Neural cell (in vitro differentiated cells): ENCODE data around the gene URB1. TPM values are rescaled to one million over a fixed set of nuclear protein-coding genes. Genes with fewer than 3 reads are reported as not detected.

ENCODE experiments used
- H2AFZ ChIP-seq: fragments of 200-600, 300-800 bp; sonication (generic), shearing (Covaris generic); 2 replicates; pipeline ENCODE4 v1.6.0; 2014; ENCODE audit warnings: low read depth, mild to moderate bottlenecking, antibody characterized with exemption, low read length, moderate library complexity
- H3F3A ChIP-seq: fragments of 200-600 bp; shearing (Covaris generic); 2 replicates; pipeline ENCODE4 v1.6.1; 2016; ENCODE audit warnings: mild to moderate bottlenecking, moderate library complexity, mixed read lengths, antibody characterized with exemption, low read length; ENCODE audit not compliant: insufficient read depth, poor library complexity, severe bottlenecking
- H3K27ac ChIP-seq: fragments of 200-600, 300-800 bp; sonication (generic), shearing (Covaris generic); 2 replicates; pipeline ENCODE4 v1.5.1; 2014; ENCODE audit warnings: mild to moderate bottlenecking, low read length, moderate library complexity
- H3K27me3 ChIP-seq: fragments of 300-800, 200-600 bp; sonication (generic), shearing (Covaris generic); 2 replicates; pipeline ENCODE4 v1.6.0; 2014; ENCODE audit warnings: mild to moderate bottlenecking, low read depth, low read length, moderate library complexity; ENCODE audit not compliant: insufficient read depth
- H3K36me3 ChIP-seq: fragments of 300-800, 200-600 bp; sonication (generic), shearing (Covaris generic); 2 replicates; pipeline ENCODE4 v1.5.1; 2014; ENCODE audit warnings: mild to moderate bottlenecking, antibody characterized with exemption, low read length, moderate library complexity; ENCODE audit not compliant: insufficient read depth
- H3K4me2 ChIP-seq: fragments of 300-800, 200-600 bp; sonication (generic), shearing (Covaris generic); 2 replicates; pipeline ENCODE4 v1.6.0; 2014; ENCODE audit warnings: mild to moderate bottlenecking, low read length
- H3K4me3 ChIP-seq: fragments of 300-800, 200-600 bp; sonication (generic), shearing (Covaris generic); 2 replicates; pipeline ENCODE4 v1.5.1; 2014; ENCODE audit warnings: mild to moderate bottlenecking, low read length, moderate library complexity
- H3K79me2 ChIP-seq: fragments of 200-600 bp; shearing (Covaris generic); replicated peaks from 2 replicates; pipeline ENCODE4 v1.6.0; 2014; ENCODE audit warnings: mild to moderate bottlenecking, low read length, moderate library complexity; ENCODE audit not compliant: insufficient read depth
- H3K9ac ChIP-seq: fragments of 300-800, 200-600 bp; sonication (generic), shearing (Covaris generic); 2 replicates; pipeline ENCODE4 v1.6.1; 2016; ENCODE audit warnings: mild to moderate bottlenecking, low read length, mixed read lengths
- H3K9me2 ChIP-seq: fragments of 200-600 bp; shearing (Covaris generic); 2 replicates; pipeline ENCODE4 v1.6.1; 2016; ENCODE audit warnings: mild to moderate bottlenecking, low read length, mixed read lengths; ENCODE audit not compliant: insufficient read depth
- H3K9me3 ChIP-seq: fragments of 200-600, 300-800 bp; sonication (generic), shearing (Covaris generic); 2 replicates; pipeline ENCODE4 v1.6.1; 2016; ENCODE audit warnings: mild to moderate bottlenecking, mixed run types, low read length, moderate library complexity, mixed read lengths
- H4K20me1 ChIP-seq: fragments of 200-600 bp; shearing (Covaris generic); 2 replicates; pipeline ENCODE4 v1.6.1; 2016; ENCODE audit warnings: mild to moderate bottlenecking, mixed run types; ENCODE audit not compliant: insufficient read depth
- EP300 ChIP-seq: fragments of 450-650 bp; conservative IDR thresholded peaks from 2 replicates; pipeline ENCODE4 v1.6.1; 2014; ENCODE audit warnings: antibody characterized with exemption, mild to moderate bottlenecking, moderate library complexity; ENCODE audit not compliant: poor library complexity, severe bottlenecking
- EZH2 ChIP-seq: fragments of 200-600, 300-800 bp; shearing (Covaris generic), sonication (generic); IDR thresholded peaks from 2 replicates; pipeline ENCODE4 v1.6.1; 2014; ENCODE audit warnings: antibody characterized with exemption, low read length, borderline replicate concordance, mild to moderate bottlenecking; ENCODE audit not compliant: insufficient read depth, poor library complexity, severe bottlenecking
- MXI1 ChIP-seq: fragments of 450-650 bp; conservative IDR thresholded peaks from 2 replicates; pipeline ENCODE4 v1.6.1; 2014; ENCODE audit warnings: antibody characterized with exemption, mild to moderate bottlenecking; ENCODE audit not compliant: poor library complexity, severe bottlenecking
- POLR2AphosphoS5 ChIP-seq: IDR thresholded peaks from 2 replicates; pipeline ENCODE4 v1.6.1; 2012
- RAD21 ChIP-seq: fragments of 450-650 bp; conservative IDR thresholded peaks from 2 replicates; pipeline ENCODE4 v1.6.1; 2014; ENCODE audit warnings: antibody characterized with exemption, mild to moderate bottlenecking, moderate library complexity
- SMC3 ChIP-seq: fragments of 450-650 bp; conservative IDR thresholded peaks from 2 replicates; pipeline ENCODE4 v1.6.1; 2014; ENCODE audit warnings: antibody characterized with exemption, mild to moderate bottlenecking, moderate library complexity; ENCODE audit not compliant: poor library complexity
- TAF1 ChIP-seq: IDR thresholded peaks from 2 replicates; pipeline ENCODE4 v1.6.1; 2012; ENCODE audit warnings: low read depth
- polyA plus RNA-seq: library from polyadenylated mRNA; depleted of rRNA; stranded (reverse); fragments of >200 nt; gene quantifications from 2 replicates; pipeline ENCODE4 v1.2.3, GENCODE V29; 2014
- TF ChIP-seq, protein P1 (sequence below): IDR thresholded peaks from 2 replicates; pipeline ENCODE4 v1.6.1; 2012; ENCODE audit warnings: borderline replicate concordance
- TF ChIP-seq, protein P2 (sequence below): fragments of 450-650 bp; IDR thresholded peaks from 2 replicates; pipeline ENCODE4 v1.5.1; 2014; ENCODE audit warnings: antibody characterized with exemption, mild to moderate bottlenecking, moderate library complexity; ENCODE audit not compliant: poor library complexity, severe bottlenecking

Gene URB1
- polyA plus RNA-seq, 1 donor from 2014 or later = 4.4 TPM

GRCh38 chr21:32406405-32406804 is 13.6 kb upstream of the URB1 start:
- no peak overlapping the region for H3K4me2 ChIP-seq
- H3K36me3 ChIP-seq = no peaks in the 10 kb centered on the region
- no peak overlapping the region for H3K9ac ChIP-seq
- H3K4me3 ChIP-seq = no peak overlapping the region
- no peaks in the 10 kb centered on the region for H3K9me3 ChIP-seq
- no peak overlapping the region for H3K27ac ChIP-seq
- H3F3A ChIP-seq = no peaks in the 10 kb centered on the region
- no peak overlapping the region for H2AFZ ChIP-seq
- peaks cover 27% of the 10 kb centered on the region for H3K27me3 ChIP-seq
- no peaks in the 10 kb centered on the region for H3K9me2 ChIP-seq
- H3K79me2 ChIP-seq = no peaks in the 10 kb centered on the region
- TF ChIP-seq RAD21 = no peak
- no peak for TF ChIP-seq EZH2
- TF ChIP-seq, protein P1, sequence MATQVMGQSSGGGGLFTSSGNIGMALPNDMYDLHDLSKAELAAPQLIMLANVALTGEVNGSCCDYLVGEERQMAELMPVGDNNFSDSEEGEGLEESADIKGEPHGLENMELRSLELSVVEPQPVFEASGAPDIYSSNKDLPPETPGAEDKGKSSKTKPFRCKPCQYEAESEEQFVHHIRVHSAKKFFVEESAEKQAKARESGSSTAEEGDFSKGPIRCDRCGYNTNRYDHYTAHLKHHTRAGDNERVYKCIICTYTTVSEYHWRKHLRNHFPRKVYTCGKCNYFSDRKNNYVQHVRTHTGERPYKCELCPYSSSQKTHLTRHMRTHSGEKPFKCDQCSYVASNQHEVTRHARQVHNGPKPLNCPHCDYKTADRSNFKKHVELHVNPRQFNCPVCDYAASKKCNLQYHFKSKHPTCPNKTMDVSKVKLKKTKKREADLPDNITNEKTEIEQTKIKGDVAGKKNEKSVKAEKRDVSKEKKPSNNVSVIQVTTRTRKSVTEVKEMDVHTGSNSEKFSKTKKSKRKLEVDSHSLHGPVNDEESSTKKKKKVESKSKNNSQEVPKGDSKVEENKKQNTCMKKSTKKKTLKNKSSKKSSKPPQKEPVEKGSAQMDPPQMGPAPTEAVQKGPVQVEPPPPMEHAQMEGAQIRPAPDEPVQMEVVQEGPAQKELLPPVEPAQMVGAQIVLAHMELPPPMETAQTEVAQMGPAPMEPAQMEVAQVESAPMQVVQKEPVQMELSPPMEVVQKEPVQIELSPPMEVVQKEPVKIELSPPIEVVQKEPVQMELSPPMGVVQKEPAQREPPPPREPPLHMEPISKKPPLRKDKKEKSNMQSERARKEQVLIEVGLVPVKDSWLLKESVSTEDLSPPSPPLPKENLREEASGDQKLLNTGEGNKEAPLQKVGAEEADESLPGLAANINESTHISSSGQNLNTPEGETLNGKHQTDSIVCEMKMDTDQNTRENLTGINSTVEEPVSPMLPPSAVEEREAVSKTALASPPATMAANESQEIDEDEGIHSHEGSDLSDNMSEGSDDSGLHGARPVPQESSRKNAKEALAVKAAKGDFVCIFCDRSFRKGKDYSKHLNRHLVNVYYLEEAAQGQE = no peak
- TF ChIP-seq, protein P2, sequence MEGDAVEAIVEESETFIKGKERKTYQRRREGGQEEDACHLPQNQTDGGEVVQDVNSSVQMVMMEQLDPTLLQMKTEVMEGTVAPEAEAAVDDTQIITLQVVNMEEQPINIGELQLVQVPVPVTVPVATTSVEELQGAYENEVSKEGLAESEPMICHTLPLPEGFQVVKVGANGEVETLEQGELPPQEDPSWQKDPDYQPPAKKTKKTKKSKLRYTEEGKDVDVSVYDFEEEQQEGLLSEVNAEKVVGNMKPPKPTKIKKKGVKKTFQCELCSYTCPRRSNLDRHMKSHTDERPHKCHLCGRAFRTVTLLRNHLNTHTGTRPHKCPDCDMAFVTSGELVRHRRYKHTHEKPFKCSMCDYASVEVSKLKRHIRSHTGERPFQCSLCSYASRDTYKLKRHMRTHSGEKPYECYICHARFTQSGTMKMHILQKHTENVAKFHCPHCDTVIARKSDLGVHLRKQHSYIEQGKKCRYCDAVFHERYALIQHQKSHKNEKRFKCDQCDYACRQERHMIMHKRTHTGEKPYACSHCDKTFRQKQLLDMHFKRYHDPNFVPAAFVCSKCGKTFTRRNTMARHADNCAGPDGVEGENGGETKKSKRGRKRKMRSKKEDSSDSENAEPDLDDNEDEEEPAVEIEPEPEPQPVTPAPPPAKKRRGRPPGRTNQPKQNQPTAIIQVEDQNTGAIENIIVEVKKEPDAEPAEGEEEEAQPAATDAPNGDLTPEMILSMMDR = no peak
- TF ChIP-seq SMC3 = no peak
- no peaks in the 10 kb centered on the region for H4K20me1 ChIP-seq

GRCh38 chr21:32403201-32403777 is 10.5 kb upstream of the URB1 start:
- no peak overlapping the region for H2AFZ ChIP-seq
- H3K9ac ChIP-seq = no peak overlapping the region
- no peak for TF ChIP-seq MXI1
- TF ChIP-seq, protein P2 = peak; percentile 52
- no peak for TF ChIP-seq TAF1
- TF ChIP-seq POLR2AphosphoS5 = no peak
- TF ChIP-seq RAD21 = peak; percentile 37
- TF ChIP-seq SMC3 = peak; percentile 47
- TF ChIP-seq EP300 = no peak
- H3K36me3 ChIP-seq = no peaks in the 10 kb centered on the region
- H3K79me2 ChIP-seq = no peaks in the 10 kb centered on the region
- no peaks in the 10 kb centered on the region for H3K9me3 ChIP-seq
- H3K4me3 ChIP-seq = no peak overlapping the region
- H3K9me2 ChIP-seq = no peaks in the 10 kb centered on the region
- no peaks in the 10 kb centered on the region for H3K27me3 ChIP-seq
- no peak overlapping the region for H3K4me2 ChIP-seq
- no peaks in the 10 kb centered on the region for H4K20me1 ChIP-seq
- no peaks in the 10 kb centered on the region for H3F3A ChIP-seq
- no peak overlapping the region for H3K27ac ChIP-seq
